ENCODE data around the gene YBX3. TPM values are rescaled to one million over a fixed set of nuclear protein-coding genes. Genes with fewer than 3 reads are reported as not detected.

The YBX3 gene
- total and polyA plus RNA-seq, 2 donors (not counting 1 experiment from before 2014, with no cell fraction given), result 60.8 to 191 TPM

- peaks cover 0 to 8% (median 0%) of the 10 kb centered on the region in 3 donors for H3K9me3 ChIP-seq (ENCODE audit: control extremely low read depth in 1 of 3, control insufficient read depth in 2 of 3, insufficient read depth in 1 of 3, low read length in 2 of 3)
- peaks cover 16 to 33% of the 10 kb centered on the region in 2 donors for H3K4me1 ChIP-seq (ENCODE audit: control insufficient read depth in 2 of 2, insufficient read depth in 2 of 2, low read length in 2 of 2)
- H4K20me1 ChIP-seq (ENCODE audit: control insufficient read depth, insufficient read depth, low read length, poor library complexity, severe bottlenecking), result no peaks in the 10 kb centered on the region
- H3K27me3 ChIP-seq (replicated peaks in 1 of 4; ENCODE audit: control extremely low read depth in 1 of 4, control insufficient read depth in 3 of 4, insufficient read depth in 4 of 4, low read length in 3 of 4), result peaks cover 0 to 23% (median 14%) of the 10 kb centered on the region in 4 experiments
- peak; percentile 19 for DNase-seq
- H3K27ac ChIP-seq (ENCODE audit: low read length in 2 of 2), result no peak overlapping the region
- no peak for ATAC-seq (ENCODE audit: low read depth)
- Mint-ChIP-seq H3K27me3 (peaks cover 50% of the 10 kb centered on the region), H3K4me3 (peak overlapping the region; percentile 51), H3K27ac (no peak overlapping the region), H3K4me1 (peaks cover 28% of the 10 kb centered on the region), H3K9me3 (ENCODE audit: insufficient read depth) (no peaks in the 10 kb centered on the region)
- no peak overlapping the region for H3K9ac ChIP-seq (ENCODE audit: low read length)
- ChIA-PET CTCF (no interaction called here), POLR2A (no interaction called here)
- H3K4me2 ChIP-seq (replicated peaks; ENCODE audit: low read depth, low read length, poor library complexity, severe bottlenecking), result peak overlapping the region; percentile 10
- intact Hi-C loops (cut with micrococcal nuclease), result loop anchor here (5.0 to 10.0 kb wide), 2 partner anchors 60 to 438 kb away; partner anchors contain the start of gene MAGOHB
- 61% methylated on average over 11 of the region's 15 CpGs for whole genome bisulfite sequencing (ENCODE audit: insufficient coverage)
- no peaks in the 10 kb centered on the region for H3K79me2 ChIP-seq (ENCODE audit: control insufficient read depth, insufficient read depth, low read length)
- H3K36me3 ChIP-seq (replicated peaks in 1 of 2; ENCODE audit: control extremely low read depth in 1 of 2, control insufficient read depth in 1 of 2, extremely low read depth in 1 of 2, insufficient read depth in 2 of 2, low read length in 1 of 2), result no peaks in the 10 kb centered on the region
- TF ChIP-seq CTCF (IDR thresholded peaks at IDR 0.05), result no peak
- TF ChIP-seq EZH2 (IDR thresholded peaks at IDR 0.05; ENCODE audit: borderline replicate concordance, insufficient read depth, low read depth, low read length, poor library complexity, severe bottlenecking), result no peak
- no peak overlapping the region for H3K4me3 ChIP-seq (ENCODE audit: control extremely low read depth in 1 of 5, extremely low read depth in 1 of 5, insufficient read depth in 1 of 5, low read depth in 2 of 5, low read length in 4 of 5)
- no peak overlapping the region for H2AFZ ChIP-seq (ENCODE audit: insufficient read depth, low read depth, low read length, poor library complexity, severe bottlenecking)
Observed at GRCh38 chr12:10672231-10672868, 50.8 kb downstream of the YBX3 start.

GRCh38 chr12:10669533-10669932, 53.6 kb downstream of the YBX3 start:
- intact Hi-C loops (cut with micrococcal nuclease), result no loop called here

More at GRCh38 chr12:10669533-10669932, 53.6 kb downstream of the YBX3 start:
- Histone ChIP-seq H3K9me3 (ENCODE audit: control extremely low read depth in 1 of 3, control insufficient read depth in 2 of 3, insufficient read depth in 1 of 3, low read length in 2 of 3) (peaks cover 0 to 8% (median 0%) of the 10 kb centered on the region in 3 donors), H3K4me1 (ENCODE audit: control insufficient read depth in 2 of 2, insufficient read depth in 2 of 2, low read length in 2 of 2) (peaks cover 12 to 23% of the 10 kb centered on the region in 2 donors), H3K9ac (ENCODE audit: low read length) (no peak overlapping the region), H2AFZ (ENCODE audit: insufficient read depth, low read depth, low read length, poor library complexity, severe bottlenecking) (no peak overlapping the region), H3K4me3 (ENCODE audit: control extremely low read depth in 1 of 5, extremely low read depth in 1 of 5, insufficient read depth in 1 of 5, low read depth in 2 of 5, low read length in 4 of 5) (no peak overlapping the region), H3K27ac (ENCODE audit: low read length in 2 of 2) (no peak overlapping the region), H4K20me1 (ENCODE audit: control insufficient read depth, insufficient read depth, low read length, poor library complexity, severe bottlenecking) (no peaks in the 10 kb centered on the region), H3K79me2 (ENCODE audit: control insufficient read depth, insufficient read depth, low read length) (no peaks in the 10 kb centered on the region), H3K27me3 (replicated peaks in 1 of 4; ENCODE audit: control extremely low read depth in 1 of 4, control insufficient read depth in 3 of 4, insufficient read depth in 4 of 4, low read length in 3 of 4) (peaks cover 0 to 14% (median 3%) of the 10 kb centered on the region in 4 experiments), H3K4me2 (replicated peaks; ENCODE audit: low read depth, low read length, poor library complexity, severe bottlenecking) (no peak overlapping the region), H3K36me3 (replicated peaks in 1 of 2; ENCODE audit: control extremely low read depth in 1 of 2, control insufficient read depth in 1 of 2, extremely low read depth in 1 of 2, insufficient read depth in 2 of 2, low read length in 1 of 2) (no peaks in the 10 kb centered on the region)
- no CpG with 5 or more reads among the region's 1 CpG for WGBS (ENCODE audit: insufficient coverage)
- H3K9me3 Mint-ChIP-seq (ENCODE audit: insufficient read depth), result no peaks in the 10 kb centered on the region
- H3K27me3 Mint-ChIP-seq, result peaks cover 28% of the 10 kb centered on the region
- DNase-seq, result no peak
- peaks cover 20% of the 10 kb centered on the region for H3K4me1 Mint-ChIP-seq
- ChIA-PET POLR2A (no interaction called here), CTCF (no interaction called here)
- TF ChIP-seq CTCF (IDR thresholded peaks at IDR 0.05) (no peak), EZH2 (IDR thresholded peaks at IDR 0.05; ENCODE audit: borderline replicate concordance, insufficient read depth, low read depth, low read length, poor library complexity, severe bottlenecking) (no peak)
- no peak overlapping the region for H3K27ac Mint-ChIP-seq
- ATAC-seq (ENCODE audit: low read depth), result no peak
- no peak overlapping the region for H3K4me3 Mint-ChIP-seq
